Choroid plexus epithelial cell (primary cell): ENCODE results near the gene SYCN.
"Not testable (repeated sequence)": the region's sequence is repeated elsewhere in the genome, so short reads cannot be mapped to it uniquely, and the experiment has no call there.

Experiments
- DNase-seq: peaks from one replicate; pipeline ENCODE4 v3.0.0-alpha.2; 2010; ENCODE audit warnings: low read depth
- H3K4me3 ChIP-seq: 2 replicates; pipeline ENCODE4 v1.5.1; 2011; ENCODE audit warnings: low read depth, mild to moderate bottlenecking, control low read depth, low read length, moderate library complexity
- CTCF ChIP-seq: conservative IDR thresholded peaks from 2 replicates; pipeline ENCODE4 v1.5.1; 2011; ENCODE audit warnings: low read depth, mild to moderate bottlenecking, control low read depth, inconsistent platforms, low read length, moderate library complexity

Gene SYCN

DNA sequence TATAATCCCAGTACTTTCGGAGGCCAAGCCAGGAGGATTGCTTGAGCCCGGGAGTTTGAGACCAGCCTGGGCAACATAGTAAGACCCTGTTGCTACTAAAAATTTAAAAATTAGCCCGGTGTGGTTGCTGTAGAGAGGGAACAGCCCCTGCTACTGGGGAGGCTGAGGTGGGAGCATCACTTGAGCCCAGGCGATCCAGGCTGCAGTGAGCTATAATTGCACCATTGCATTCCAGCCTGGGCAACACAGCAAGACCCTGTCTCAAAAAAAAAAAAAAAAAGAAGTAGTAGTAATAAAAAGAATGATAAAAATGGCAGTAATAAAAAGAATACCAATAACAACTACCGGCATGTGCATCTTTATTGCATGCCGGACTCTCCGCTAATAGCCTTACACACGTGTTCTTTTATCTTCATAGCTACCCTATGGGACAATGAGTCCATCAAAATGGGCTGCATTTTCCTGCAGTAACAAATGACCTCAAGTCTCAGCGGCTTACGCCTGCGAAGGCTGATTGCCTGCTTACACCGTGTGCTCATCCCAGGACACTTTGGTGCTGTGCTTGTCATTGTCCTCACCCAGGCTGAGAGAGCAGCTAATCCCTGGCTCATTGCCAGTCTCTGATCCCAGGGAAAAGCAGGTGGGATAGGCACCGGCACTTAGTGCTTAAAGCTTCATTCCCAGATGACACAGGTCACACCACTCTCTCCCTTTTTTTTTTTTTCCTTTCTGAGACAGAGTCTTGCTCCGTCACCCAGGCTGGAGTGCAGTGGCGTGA lies 14.4 kb upstream of the SYCN start:
- TF ChIP-seq CTCF, result no peak
- no peak overlapping the region for H3K4me3 ChIP-seq
- no peak for DNase-seq

DNA sequence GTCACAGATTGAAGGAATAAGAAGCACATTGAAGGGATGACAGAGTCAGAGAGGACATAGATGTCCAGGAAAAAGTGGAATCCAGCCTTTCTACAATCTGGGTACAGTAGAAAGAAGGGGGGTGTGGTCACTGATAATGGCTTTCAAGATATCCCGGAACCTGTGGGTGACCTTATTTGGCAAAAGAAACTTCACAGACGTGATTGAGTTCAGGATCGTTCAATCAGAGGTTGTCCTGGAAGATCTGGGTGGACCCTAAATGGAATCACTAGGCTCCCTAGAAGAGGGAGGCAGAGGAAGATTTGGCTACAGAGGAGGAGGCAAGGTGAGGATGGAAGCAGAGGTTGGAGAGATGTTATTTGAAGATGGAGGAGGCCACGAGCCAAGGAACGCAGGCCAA lies 13.0 kb upstream of the SYCN start:
- no peak for DNase-seq
- H3K4me3 ChIP-seq, result no peak overlapping the region
- no peak for TF ChIP-seq CTCF

DNA sequence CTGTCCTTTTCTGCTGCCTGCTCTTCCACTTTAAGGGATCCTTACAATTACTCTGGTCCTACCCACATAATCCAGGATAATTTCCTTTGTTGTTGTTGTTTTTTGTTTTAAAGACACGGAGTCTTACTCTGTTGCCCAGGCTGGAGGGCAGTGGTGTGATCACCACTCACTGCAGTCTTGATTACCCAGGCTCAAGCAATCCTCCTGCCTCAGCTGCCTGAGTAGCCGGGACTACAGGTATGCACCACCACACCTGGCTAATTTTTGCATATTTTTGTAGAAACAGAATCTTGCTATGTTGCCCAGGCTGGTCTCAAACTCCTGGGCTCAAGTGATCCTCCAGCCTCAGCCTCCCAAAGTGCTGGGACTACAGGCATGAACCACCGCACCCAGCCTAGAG lies 11.3 kb upstream of the SYCN start:
- DNase-seq, H3K4me3 ChIP-seq: not testable (repeated sequence)

GRCh38 chr19:39212375-39212742 lies 8.3 kb upstream of the SYCN start:
- DNase-seq, result peak; percentile 14
- peak; percentile 59 for TF ChIP-seq CTCF
- no peak overlapping the region for H3K4me3 ChIP-seq

DNA sequence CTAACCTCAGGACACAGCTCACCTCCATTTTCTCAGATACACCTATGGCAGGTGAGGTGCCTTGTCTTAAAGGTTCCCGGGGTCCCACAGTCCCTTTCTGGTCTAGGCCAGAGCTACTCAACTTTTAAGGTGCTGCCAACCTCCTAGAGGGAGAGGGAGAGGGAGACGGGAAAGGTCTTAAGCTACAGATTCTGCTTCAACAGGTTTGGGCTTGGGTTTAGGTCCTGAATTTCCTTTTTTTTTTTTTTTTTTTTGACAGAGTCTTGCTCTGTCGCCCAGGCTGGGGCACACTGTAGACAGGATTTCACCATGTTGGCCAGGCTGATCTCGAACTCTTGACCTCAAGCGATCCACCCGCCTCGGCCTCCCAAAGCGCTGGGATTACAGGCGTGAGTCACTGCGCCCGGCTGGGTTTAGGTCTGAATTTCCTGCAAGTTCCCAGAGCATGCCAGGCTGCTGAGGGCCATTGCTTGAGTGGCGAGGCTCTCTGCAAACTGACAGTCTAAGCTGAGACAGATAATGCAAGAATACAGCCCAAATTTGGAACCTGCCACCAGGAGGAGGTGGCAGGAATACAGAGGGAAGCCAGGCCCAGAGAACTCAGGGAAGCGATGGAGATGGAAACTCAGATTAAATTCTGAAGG lies 7.8 kb upstream of the SYCN start:
- no peak for DNase-seq
- no peak overlapping the region for H3K4me3 ChIP-seq
- TF ChIP-seq CTCF, result no peak

DNA sequence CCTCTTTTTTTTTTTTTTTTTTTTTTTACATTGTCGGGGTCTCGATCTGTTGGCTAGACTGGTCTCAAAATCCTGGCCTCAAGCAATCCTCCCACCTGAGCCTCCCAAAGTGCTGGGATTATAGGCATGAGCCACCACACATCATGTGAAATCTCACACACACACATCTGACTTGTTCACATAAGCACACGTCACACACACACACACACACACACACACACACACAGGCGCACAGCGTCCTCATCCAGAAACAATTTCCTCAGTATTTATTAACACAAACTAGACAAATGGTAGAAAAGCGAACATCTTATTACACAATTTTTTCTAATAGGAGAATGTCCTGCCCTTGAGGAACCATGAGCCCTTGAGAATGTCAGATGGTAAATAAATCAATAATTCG lies 5.1 kb upstream of the SYCN start:
- DNase-seq, result no peak

More for the DNA sequence above, 5.1 kb upstream of the SYCN start:
- TF ChIP-seq CTCF, result no peak
- H3K4me3 ChIP-seq, result no peak overlapping the region
